HG02642 (cell line): ENCODE results near the gene SBF2.
"Not testable (repeated sequence)": the region's sequence is repeated elsewhere in the genome, so short reads cannot be mapped to it uniquely, and the experiment has no call there.

ENCODE experiments used
- ATAC-seq: cut with Tn5 transposase; IDR thresholded peaks from one replicate; pipeline ENCODE4 v1.9.1; 2021; ENCODE audit warnings: mild to moderate bottlenecking; ENCODE audit not compliant: unreplicated experiment, poor library complexity

The SBF2 gene

GRCh38 chr11:9745411-9746211, 548.4 kb downstream of the SBF2 start:
- ATAC-seq: no peak

DNA sequence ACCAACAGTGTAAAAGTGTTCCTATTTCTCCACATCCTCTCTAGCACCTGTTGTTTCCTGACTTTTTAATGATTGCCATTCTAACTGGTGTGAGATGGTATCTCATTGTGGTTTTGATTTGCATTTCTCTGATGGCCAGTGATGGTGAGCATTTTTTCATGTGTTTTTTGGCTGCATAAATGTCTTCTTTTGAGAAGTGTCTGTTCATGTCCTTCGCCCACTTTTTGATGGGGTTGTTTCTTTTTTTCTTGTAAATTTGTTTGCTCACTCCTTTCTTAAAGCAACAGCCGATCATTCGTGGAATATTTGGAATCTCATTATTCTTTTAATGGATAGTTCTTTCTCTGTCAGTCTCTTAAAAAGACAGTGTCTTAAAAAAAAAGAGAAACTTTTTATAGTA, 550.5 kb downstream of the SBF2 start:
- not testable (repeated sequence) for ATAC-seq

GRCh38 chr11:9741260-9741659, 552.8 kb downstream of the SBF2 start:
- no peak for ATAC-seq

DNA sequence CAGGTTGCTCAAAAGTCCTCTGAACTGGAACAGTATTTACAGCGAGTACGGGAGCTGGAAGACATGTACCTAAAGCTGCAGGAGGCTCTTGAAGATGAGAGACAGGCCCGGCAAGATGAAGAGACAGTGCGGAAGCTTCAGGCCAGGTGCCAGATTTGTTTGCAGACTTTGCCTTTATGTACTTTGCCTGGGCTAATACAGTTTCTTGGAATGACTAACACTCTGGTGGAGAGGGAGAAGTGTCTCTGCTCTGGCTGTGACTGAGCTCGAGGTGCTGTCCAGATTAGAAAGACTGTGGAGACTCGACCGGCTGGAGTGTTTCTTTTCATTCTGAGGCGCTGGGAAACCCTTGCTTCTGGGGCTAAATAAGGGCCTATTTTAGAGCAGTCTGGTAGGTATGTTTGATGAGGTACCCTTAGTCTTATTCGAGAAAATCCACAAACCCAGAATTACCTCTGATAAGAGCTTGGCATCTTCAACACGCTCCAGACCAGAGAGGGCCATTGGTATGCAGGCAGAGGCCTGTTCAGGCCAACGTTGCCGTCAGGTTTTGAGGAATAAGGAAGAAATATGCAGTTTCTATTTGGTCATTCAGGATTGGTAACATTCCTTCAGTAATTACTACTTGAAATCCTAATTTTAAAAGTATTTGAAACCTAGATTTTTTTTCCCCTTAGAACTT, 553.7 kb downstream of the SBF2 start:
- no peak for ATAC-seq

DNA sequence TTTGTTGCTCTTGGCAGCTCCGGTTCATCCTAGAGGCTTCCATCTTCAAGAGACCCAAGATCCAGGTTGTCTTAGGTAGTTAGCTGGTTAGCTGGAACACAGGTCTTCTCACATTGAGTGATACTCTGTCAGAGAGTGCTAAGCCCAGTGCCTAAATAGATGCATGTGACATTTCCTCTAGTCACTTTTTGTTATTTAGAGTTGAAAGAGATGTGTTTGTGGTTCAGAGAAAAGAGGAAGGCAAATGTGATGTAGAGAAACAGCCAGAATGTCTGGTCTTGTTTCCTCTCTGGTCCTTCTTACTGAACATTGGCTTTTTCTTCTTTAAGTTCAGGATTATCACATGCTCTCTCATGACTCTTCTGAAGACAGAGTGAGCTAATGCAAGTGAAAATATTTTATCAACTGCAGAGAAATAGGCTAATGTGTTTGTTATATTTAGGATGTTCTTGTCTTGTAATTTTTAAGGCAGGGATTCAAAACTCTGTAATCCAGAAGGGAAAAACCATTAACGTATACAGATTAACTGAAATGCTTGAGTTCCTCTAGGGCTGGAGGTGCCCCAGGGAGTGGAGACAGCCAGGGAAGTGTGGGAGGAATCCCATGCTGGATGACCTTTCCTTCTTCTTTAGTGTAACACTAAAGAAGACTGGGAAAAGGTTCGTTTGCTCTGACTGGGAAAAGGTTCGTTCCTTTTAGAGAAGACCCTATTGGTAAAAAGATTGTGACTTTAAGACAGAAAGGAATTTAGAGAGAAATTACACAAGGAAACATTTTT, 554.7 kb downstream of the SBF2 start:
- no peak for ATAC-seq

DNA sequence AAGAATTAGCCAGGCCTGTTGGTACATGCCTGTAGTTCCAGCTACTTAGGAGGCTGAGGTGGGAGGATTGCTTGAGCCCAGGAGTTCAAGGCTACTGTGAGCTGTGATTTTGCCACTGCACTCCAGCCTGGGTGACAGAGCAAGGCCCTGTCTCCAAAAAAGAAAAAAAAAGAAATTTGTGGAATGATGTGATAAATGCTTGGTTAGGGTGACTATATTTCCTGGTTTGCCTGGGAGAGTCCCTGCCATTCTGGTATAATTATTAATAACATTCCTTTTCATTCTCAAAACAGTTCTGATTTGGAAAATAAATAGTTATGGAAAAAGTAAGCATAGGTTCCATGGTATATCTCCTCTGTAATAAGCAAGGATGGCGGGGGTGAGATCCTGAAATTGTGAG, 555.3 kb downstream of the SBF2 start:
- ATAC-seq: no peak

DNA sequence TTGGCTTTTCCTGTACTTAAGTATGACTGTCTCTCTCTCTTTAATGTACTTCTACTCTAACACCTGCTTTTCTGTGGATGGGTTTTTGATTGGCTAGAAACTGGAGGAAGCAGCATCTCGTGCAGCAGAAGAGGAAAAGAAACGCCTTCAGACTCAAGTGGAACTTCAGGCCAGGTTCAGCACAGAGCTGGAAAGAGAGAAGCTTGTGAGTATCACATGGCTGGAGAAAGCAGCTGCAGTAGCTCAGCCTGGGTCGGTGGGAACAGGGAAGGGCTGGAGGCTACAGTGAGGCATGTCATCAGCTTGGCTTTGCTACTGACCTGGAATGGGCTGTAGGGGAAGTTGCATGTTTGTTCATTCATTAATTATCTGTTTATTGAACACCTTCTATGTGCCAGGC, 555.9 kb downstream of the SBF2 start:
- ATAC-seq: no peak

GRCh38 chr11:9736365-9736764, 557.7 kb downstream of the SBF2 start:
- ATAC-seq: no peak

- ATAC-seq: no peak
These were observed 558.1 kb downstream of the SBF2 start for GRCh38 chr11:9735919-9736318.

GRCh38 chr11:9735236-9735635, 558.8 kb downstream of the SBF2 start:
- no peak for ATAC-seq

DNA sequence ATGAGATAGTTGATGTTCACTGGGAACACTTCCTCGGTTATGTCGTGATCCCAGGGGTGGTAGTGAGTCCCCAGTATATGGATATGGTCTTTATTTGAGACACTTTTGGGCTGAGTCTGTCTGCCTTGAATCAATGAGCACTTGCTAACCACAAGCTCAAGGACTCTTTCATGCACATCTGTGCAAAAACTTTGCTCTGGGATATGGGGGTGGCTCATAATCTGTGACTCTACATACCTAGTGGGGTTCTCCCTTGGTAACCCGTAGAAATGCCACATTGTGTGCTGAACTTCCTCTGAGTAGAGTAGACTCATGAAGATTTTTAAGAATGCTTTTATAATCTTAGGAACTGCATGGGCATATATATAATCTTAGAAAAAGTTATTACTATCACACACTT, 560.8 kb downstream of the SBF2 start:
- ATAC-seq: no peak

GRCh38 chr11:9732453-9732852, 561.6 kb downstream of the SBF2 start:
- ATAC-seq: no peak

GRCh38 chr11:9731256-9731655, 562.8 kb downstream of the SBF2 start:
- ATAC-seq: no peak
